Measurements from ENCODE around the gene CCDC167. TPM values are rescaled to one million over a fixed set of nuclear protein-coding genes. Genes with fewer than 3 reads are reported as not detected.

CCDC167 gene
- total and polyA plus RNA-seq, 2 donors from 2014 or later = 15.7 to 63.5 TPM

- FAIRE-seq (no peak), DNase-seq (no peak)
- intact Hi-C loops (cut with DNase I) = no loop called here
- no peak for TF ChIP-seq CTCF (IDR thresholded peaks at IDR 0.05; ENCODE audit: borderline replicate concordance, extremely low read depth, insufficient read depth)
- Histone ChIP-seq H3K9ac (ENCODE audit: low read length in 3 of 3) (no peak overlapping the region), H3K27ac (ENCODE audit: low read depth in 2 of 2, low read length in 2 of 2) (no peak overlapping the region), H3K4me3 (ENCODE audit: low read length in 3 of 3) (no peak overlapping the region), H3K9me3 (ENCODE audit: control insufficient read depth in 2 of 3, insufficient read depth in 1 of 3, low read length in 3 of 3) (no peaks in the 10 kb centered on the region), H3K36me3 (ENCODE audit: control insufficient read depth in 2 of 3, insufficient read depth in 3 of 3, low read length in 3 of 3) (no peaks in the 10 kb centered on the region), H3K27me3 (ENCODE audit: control insufficient read depth, insufficient read depth, low read length) (no peaks in the 10 kb centered on the region), H3K4me1 (ENCODE audit: control insufficient read depth in 2 of 3, insufficient read depth in 2 of 3, low read depth in 1 of 3, low read length in 3 of 3) (peaks cover 0 to 8% (median 0%) of the 10 kb centered on the region in 3 donors)
Measured at GRCh38 chr6:37519461-37519860, 19.8 kb upstream of the CCDC167 start.

- no peak for FAIRE-seq
- no peak for DNase-seq
- H3K4me3 ChIP-seq (ENCODE audit: low read length in 3 of 3) = no peak overlapping the region
- H3K4me1 ChIP-seq (ENCODE audit: control insufficient read depth in 2 of 3, insufficient read depth in 2 of 3, low read depth in 1 of 3, low read length in 3 of 3) = peaks cover 0 to 8% (median 0%) of the 10 kb centered on the region in 3 donors
- H3K27ac ChIP-seq (ENCODE audit: low read depth in 2 of 2, low read length in 2 of 2) = no peak overlapping the region
- intact Hi-C loops (cut with DNase I) = no loop called here
- TF ChIP-seq CTCF (IDR thresholded peaks at IDR 0.05; ENCODE audit: borderline replicate concordance, extremely low read depth, insufficient read depth) = no peak
- H3K9ac ChIP-seq (ENCODE audit: low read length in 3 of 3) = no peak overlapping the region
- no peaks in the 10 kb centered on the region for H3K36me3 ChIP-seq (ENCODE audit: control insufficient read depth in 2 of 3, insufficient read depth in 3 of 3, low read length in 3 of 3)
- no peaks in the 10 kb centered on the region for H3K27me3 ChIP-seq (ENCODE audit: control insufficient read depth, insufficient read depth, low read length)
- no peaks in the 10 kb centered on the region for H3K9me3 ChIP-seq (ENCODE audit: control insufficient read depth in 2 of 3, insufficient read depth in 1 of 3, low read length in 3 of 3)
Measured at GRCh38 chr6:37518116-37518515, 18.4 kb upstream of the CCDC167 start.

- Histone ChIP-seq H3K4me3 (ENCODE audit: low read length in 3 of 3) (no peak overlapping the region), H3K27ac (ENCODE audit: low read depth in 2 of 2, low read length in 2 of 2) (no peak overlapping the region), H3K4me1 (ENCODE audit: control insufficient read depth in 2 of 3, insufficient read depth in 2 of 3, low read depth in 1 of 3, low read length in 3 of 3) (peaks cover 0 to 8% (median 0%) of the 10 kb centered on the region in 3 donors), H3K27me3 (ENCODE audit: control insufficient read depth, insufficient read depth, low read length) (no peaks in the 10 kb centered on the region), H3K9ac (ENCODE audit: low read length in 3 of 3) (no peak overlapping the region), H3K9me3 (ENCODE audit: control insufficient read depth in 2 of 3, insufficient read depth in 1 of 3, low read length in 3 of 3) (no peaks in the 10 kb centered on the region), H3K36me3 (ENCODE audit: control insufficient read depth in 2 of 3, insufficient read depth in 3 of 3, low read length in 3 of 3) (no peaks in the 10 kb centered on the region)
- FAIRE-seq (no peak), DNase-seq (no peak)
- no peak for TF ChIP-seq CTCF (IDR thresholded peaks at IDR 0.05; ENCODE audit: borderline replicate concordance, extremely low read depth, insufficient read depth)
- intact Hi-C loops (cut with DNase I) = no loop called here
Measured at GRCh38 chr6:37517411-37517812, 17.7 kb upstream of the CCDC167 start.

- intact Hi-C loops (cut with DNase I) = no loop called here
- Histone ChIP-seq H3K4me3 (ENCODE audit: low read length in 3 of 3) (no peak overlapping the region), H3K9me3 (ENCODE audit: control insufficient read depth in 2 of 3, insufficient read depth in 1 of 3, low read length in 3 of 3) (no peaks in the 10 kb centered on the region), H3K27me3 (ENCODE audit: control insufficient read depth, insufficient read depth, low read length) (no peaks in the 10 kb centered on the region), H3K27ac (ENCODE audit: low read depth in 2 of 2, low read length in 2 of 2) (peak overlapping the region in 1 of 2 donors; percentile 8), H3K4me1 (ENCODE audit: control insufficient read depth in 2 of 3, insufficient read depth in 2 of 3, low read depth in 1 of 3, low read length in 3 of 3) (peaks cover 0 to 8% (median 0%) of the 10 kb centered on the region in 3 donors), H3K9ac (ENCODE audit: low read length in 3 of 3) (no peak overlapping the region), H3K36me3 (ENCODE audit: control insufficient read depth in 2 of 3, insufficient read depth in 3 of 3, low read length in 3 of 3) (no peaks in the 10 kb centered on the region)
- TF ChIP-seq CTCF (IDR thresholded peaks at IDR 0.05; ENCODE audit: borderline replicate concordance, extremely low read depth, insufficient read depth) = no peak
- FAIRE-seq (no peak), DNase-seq (no peak)
Measured at GRCh38 chr6:37516920-37517405, 17.3 kb upstream of the CCDC167 start.

All from kidney (tissue), 14 donors.